Amniotic stem cell (primary cell): ENCODE data around the gene LRRK1.
"Not testable (repeated sequence)": the region's sequence is repeated elsewhere in the genome, so short reads cannot be mapped to it uniquely, and the experiment has no call there.

ENCODE experiments used
- DNase-seq: peaks from one replicate; lab custom pipeline; 2025; lab: John Stamatoyannopoulos, UW

LRRK1 gene

DNA sequence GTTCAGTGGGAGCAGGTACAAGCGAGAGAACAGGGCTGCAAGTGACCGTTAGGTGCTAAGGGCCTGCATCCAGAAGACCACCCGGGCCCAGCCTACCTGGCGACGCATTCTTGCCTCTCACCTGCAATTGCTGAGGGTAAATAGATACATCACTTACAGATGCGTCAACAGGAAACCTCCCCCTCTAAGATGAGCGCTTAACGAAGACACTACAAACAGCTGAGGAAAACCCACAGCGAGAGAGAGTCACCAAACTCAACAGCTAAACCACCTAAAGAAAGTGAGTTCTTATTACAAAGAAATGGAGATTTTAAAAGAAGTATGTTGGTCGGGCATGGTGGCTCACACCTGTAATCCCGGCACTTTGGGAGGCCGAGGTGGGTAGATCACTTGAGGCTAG lies 174.8 kb downstream of the LRRK1 start:
- no peak for DNase-seq

- DNase-seq: not testable (repeated sequence)
Observed at GRCh38 chr15:101095796-101096406, 176.7 kb downstream of the LRRK1 start.

GRCh38 chr15:101097111-101097510 lies 178.0 kb downstream of the LRRK1 start:
- DNase-seq: no peak

DNA sequence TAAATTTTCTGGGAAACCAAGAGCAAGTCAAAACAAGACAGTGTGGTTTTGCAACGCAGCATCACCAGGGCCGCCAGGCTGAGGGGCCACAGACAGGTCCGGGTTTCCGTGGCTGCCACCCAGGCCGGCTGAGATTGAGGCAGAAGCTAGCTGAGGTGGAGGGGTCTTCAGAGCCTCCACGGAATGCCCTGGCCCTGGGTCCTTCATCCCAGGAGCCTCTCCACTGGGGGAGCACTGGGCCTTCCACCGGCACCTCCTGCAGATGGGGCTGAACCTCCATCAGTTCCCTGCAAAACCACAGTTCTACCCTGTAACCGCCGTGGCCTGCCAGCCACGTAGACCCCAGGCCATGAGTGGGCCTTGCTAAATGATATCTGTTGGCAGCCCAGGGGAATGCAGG lies 180.0 kb downstream of the LRRK1 start:
- no peak for DNase-seq

- DNase-seq: no peak
Observed at GRCh38 chr15:101100118-101100517, 181.0 kb downstream of the LRRK1 start.

GRCh38 chr15:101100593-101101442 lies 181.7 kb downstream of the LRRK1 start:
- DNase-seq: no peak

DNA sequence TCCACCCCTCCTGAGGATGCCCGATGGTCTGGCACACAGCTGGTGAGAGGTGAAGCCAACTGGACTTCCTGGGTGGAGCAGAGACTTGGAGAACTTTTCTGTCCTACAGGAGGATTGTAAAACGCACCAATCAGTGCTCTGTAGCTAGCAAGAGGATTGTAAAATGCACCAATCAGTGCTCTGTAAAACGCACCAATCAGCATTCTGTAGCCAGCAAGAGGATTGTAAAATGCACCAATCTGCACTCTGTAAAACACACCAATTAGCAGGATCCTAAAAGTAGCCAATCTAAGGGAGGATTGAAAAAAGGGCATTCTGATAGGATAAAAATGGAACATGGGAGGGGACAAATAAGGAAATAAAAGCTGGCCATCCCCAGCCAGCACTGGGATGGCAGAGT lies 182.5 kb downstream of the LRRK1 start:
- DNase-seq: no peak

DNA sequence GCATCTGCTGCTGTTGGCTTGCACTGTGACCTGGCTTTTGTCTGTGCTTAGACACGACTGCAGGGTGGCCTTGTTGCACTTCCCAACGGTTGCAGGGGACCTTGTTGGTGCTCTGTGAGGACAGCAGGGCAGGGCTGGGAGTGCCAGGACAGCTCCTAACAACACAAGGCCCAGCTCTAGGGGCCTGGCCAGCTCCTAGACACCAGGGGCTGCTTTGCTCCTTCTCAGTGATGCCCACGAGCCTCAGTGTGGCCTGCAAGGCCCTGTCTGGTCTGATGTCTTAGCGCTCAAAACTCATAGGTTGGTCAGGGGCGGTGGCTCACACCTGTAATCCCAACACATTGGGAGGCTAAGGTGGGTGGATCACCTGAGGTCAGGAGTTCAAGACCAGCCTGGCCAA lies 183.6 kb downstream of the LRRK1 start:
- no peak for DNase-seq

- no peak for DNase-seq
Observed at GRCh38 chr15:101103598-101103997, 184.4 kb downstream of the LRRK1 start.

- DNase-seq: no peak
Observed at GRCh38 chr15:101104141-101104540, 185.0 kb downstream of the LRRK1 start.

GRCh38 chr15:101105059-101105891 lies 186.1 kb downstream of the LRRK1 start:
- DNase-seq: no peak

GRCh38 chr15:101107101-101107500 lies 187.9 kb downstream of the LRRK1 start:
- DNase-seq: no peak

DNA sequence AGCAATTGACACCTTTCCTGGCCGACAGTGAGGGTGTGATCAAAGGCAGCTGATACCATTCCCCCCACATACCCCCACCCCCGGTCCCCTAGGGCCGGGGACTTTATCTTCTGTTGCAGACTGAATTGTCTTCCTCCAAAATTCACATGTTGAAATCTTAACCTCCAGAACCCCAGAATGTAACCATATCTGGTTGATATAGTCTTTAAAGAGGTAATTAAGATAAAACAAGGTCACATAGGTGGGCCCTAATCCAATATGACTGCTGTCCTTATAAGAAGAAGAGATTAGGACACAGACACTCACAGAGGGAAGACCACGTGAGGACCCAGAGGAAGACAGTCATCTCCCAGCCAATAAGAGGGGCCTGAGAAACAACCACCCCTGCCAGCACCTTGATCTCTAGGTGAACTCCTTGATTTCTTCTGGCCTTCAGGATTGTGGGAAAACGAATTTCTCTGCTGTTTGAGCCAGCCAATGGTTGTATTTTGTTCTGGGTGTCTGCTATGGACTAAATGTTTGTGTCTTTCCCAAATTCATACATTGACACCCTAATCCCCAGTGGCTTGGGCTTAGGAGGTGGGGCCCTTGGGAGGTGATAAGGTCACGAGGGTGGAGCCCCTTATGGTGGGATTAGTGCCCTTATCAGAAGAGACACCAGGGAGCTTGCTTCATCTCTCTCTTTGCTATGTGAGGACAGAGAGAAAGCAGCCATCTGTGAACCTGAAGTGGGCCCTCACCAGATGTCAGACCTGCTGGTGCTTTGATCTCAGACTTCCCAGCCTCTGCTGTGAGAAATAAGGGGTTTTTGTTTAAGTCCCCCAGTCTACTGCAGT lies 188.7 kb downstream of the LRRK1 start:
- no peak for DNase-seq

- no peak for DNase-seq
Observed at GRCh38 chr15:101108461-101108775, 189.3 kb downstream of the LRRK1 start.

DNA sequence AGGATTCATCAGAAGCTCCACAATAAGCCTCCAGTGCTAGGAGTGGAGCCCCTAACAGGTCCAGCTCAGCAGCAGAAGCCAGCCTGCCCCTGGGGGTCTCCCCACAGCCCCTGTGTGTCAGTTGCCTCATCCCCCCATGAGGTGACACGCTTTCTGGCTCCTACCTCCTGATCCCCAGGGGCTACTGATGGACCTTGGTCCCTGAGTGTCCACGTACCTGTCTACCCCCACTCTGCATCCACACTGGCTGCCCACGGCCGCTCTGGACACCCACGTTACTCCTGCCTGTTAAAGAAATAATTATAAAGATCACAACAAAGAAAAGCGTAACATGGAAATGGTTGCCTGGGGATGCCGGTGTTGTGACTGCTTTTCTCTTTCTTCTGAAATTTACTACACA lies 189.6 kb downstream of the LRRK1 start:
- no peak for DNase-seq

DNA sequence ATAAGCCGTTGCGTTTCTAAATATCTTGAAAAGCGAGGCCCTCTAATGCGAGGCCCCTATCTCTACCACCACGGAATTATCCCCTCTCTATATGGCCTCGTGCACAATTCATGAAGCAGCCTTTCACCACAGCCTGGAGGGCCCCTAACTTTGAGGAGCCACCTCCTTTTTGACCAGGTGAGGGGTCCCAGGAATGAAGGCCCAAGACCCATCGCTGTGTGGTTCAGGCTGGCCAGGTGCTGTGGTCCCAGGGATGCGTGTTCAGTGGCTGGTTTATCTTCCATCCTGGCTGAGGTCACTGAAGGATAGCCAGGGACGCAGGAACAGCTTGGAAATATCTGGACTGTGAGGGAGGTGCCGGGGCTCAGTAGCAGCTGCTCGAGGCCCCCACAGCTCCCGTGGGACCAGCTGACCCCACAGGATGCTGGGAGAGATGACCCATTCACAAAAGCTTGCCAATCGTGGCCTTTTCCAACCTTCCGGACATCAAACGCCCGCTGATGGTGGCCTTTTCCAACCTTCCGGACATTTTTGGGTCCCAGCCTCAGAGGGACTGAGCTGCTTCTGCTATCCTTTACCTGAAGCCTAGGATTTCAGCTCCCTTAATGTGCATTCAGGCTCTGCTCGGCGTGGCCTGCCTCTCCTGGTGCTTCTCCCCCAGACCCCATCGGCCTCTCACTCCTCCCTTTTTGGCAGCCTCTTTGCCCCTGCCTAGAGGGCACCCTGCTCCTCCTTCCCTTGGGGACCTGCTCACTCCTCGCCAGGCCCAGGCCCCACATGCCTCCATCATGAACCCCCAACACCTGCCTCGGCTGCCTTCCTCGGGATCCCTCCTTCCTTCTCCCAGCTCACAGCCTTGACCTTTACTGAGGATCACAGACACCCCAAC lies 191.8 kb downstream of the LRRK1 start:
- no peak for DNase-seq

DNA sequence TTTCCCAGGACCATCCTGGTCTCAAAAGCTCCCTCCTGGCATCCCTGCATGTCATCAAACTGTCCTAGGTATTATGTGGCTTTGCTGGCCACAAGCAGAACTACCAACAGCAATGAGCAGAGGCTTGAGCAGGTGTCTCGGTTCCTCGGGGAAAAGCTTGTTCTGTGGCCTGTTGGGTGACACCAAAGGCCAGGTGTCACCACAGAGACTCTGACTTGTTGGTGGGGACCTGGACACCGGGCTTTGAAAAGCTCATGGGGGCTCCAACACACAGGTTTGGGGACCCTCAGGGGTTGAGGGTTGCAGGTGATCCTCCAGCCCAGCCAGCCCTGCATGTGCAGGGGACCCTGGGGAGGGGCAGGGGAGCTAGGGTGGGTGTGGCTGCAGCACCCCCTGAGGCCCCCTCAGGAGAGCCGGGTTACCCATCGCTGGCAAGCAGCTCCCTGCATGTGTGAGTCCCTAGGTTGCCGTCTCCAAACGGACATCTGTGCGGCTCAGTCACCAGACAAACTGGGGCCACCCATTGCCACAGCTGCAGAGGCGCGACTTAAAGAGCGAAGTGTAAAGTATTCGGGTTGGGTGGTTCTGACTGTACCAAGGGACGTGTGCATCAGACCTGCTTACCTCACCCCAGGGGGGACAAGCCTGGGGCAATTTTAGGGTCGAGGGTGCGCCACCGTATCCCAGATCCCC lies 192.6 kb downstream of the LRRK1 start:
- no peak for DNase-seq

DNA sequence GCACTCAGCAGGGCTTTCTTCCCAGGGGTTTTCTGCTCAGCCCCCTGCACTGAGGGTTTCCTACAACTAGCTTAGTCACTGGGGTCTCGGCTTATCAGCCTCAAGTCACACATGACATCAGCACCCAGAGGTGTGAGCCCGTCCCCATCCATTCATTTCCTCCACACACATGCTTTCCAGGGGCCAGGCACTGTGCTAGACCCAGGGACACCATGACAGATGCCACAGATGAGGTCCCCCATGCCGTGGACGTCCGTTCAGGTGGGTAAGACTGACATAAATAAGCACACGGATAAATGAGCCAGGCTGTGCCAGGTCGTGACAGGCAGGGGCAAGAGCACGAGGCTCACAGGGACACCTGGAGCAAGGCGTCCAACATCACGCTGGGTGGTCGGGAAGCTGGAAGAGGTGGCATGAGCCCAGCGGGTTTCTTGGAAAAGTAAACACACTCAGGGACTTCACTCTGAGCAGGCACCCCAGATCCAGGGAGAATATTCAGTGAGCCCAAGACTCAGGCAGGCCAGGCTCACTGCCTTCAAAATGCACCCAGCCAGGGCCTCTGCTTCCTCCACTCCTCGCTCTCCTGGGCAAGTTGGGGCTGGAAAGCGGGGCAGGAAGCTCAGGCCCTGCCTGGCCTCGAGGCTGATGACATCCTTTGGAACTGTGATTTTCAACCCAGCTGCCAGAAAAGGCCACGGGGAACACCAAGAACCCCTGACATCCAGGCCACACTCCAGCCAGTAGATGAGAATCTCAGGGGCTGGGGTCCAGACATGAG lies 193.4 kb downstream of the LRRK1 start:
- no peak for DNase-seq
